ENCODE data around the gene CAPG.

GRCh38 chr2:85410584-85411404 lies 628 bp upstream of the CAPG start:
- no peak for TF ChIP-seq POLR2A (IDR thresholded peaks at IDR 0.05; ENCODE audit: low read depth, low read length)
- no peak for TF ChIP-seq ZBTB11 (CRISPR knock-in tag; IDR thresholded peaks at IDR 0.05)
- no peak for TF ChIP-seq CHD4 (IDR thresholded peaks at IDR 0.05)
- no peak for TF ChIP-seq BHLHE40 (IDR thresholded peaks at IDR 0.05; ENCODE audit: borderline replicate concordance in 1 of 2, low read depth in 2 of 2, low read length in 1 of 2)
- TF ChIP-seq KDM1A (IDR thresholded peaks at IDR 0.05; ENCODE audit: borderline replicate concordance), result no peak
- TF ChIP-seq, protein P1, sequence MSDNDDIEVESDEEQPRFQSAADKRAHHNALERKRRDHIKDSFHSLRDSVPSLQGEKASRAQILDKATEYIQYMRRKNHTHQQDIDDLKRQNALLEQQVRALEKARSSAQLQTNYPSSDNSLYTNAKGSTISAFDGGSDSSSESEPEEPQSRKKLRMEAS (IDR thresholded peaks at IDR 0.05; ENCODE audit: low read depth, low read length), result no peak
- TF ChIP-seq, protein P2, sequence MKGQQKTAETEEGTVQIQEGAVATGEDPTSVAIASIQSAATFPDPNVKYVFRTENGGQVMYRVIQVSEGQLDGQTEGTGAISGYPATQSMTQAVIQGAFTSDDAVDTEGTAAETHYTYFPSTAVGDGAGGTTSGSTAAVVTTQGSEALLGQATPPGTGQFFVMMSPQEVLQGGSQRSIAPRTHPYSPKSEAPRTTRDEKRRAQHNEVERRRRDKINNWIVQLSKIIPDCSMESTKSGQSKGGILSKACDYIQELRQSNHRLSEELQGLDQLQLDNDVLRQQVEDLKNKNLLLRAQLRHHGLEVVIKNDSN (IDR thresholded peaks at IDR 0.05; ENCODE audit: borderline replicate concordance, extremely low read length, insufficient read depth, low read depth, low read length), result no peak
- TF ChIP-seq CTCF (IDR thresholded peaks at IDR 0.05 in 2 of 3, conservative IDR thresholded peaks at IDR 0.05 in 1 of 3; ENCODE audit: control insufficient read depth in 2 of 3, extremely low read depth in 1 of 3, insufficient read depth in 1 of 3, low read depth in 3 of 3, low read length in 3 of 3), result no peak
- no peak for TF ChIP-seq NBN (IDR thresholded peaks at IDR 0.05)
- no peak for TF ChIP-seq CEBPB (IDR thresholded peaks at IDR 0.05; ENCODE audit: borderline replicate concordance in 1 of 2, low read depth in 2 of 2, low read length in 2 of 2)
- TF ChIP-seq POLR2AphosphoS5 (IDR thresholded peaks at IDR 0.05; ENCODE audit: low read length), result no peak
- no peak for TF ChIP-seq EP300 (IDR thresholded peaks at IDR 0.05; ENCODE audit: borderline replicate concordance in 1 of 2, control insufficient read depth in 1 of 2, low read depth in 2 of 2, low read length in 2 of 2)
- TF ChIP-seq LARP7 (IDR thresholded peaks at IDR 0.05), result no peak
